Stimulated activated CD4-positive, alpha-beta T cell treated with anti-CD3 and anti-CD28 coated beads, Interleukin-15, amount 100 ng/mL, for 24 hours (primary cell): Measurements from ENCODE around the gene PPP2R2D.

Experiments used
- DNase-seq: peaks from one replicate; pipeline ENCODE4 v3.0.0-alpha.2; 2020

Gene PPP2R2D

DNA sequence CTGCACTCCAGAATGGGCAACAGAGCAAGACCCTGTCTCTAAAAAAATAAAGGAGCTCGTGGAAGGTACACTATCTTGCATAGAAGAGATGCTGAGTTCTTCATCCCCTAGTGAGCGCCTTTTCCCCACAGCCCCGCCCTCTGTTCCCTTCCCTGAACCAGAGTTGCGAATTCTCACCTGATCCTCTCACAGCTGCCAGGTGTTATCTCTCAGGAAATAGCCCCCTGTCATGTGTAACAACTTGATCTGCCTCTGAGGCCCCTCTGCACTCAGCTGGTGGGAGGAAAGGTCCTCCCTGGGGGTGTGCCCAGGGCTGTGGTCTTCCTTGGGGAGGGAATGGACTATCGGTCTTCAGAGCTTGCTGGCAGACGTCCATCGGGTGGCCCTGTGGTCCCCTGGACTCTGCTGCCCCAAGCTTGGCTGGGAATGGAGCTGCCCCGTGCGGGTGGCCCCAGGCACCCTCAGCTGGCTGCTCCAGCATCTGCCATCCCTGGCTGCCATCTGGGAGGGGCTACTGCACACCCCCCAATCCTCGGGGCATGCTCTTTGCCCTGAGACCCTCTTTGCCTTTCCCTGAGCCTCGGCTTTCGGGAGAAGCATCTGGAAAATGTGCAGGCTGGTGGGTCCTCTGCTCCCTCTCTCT lies 102.6 kb downstream of the PPP2R2D start:
- no peak for DNase-seq

DNA sequence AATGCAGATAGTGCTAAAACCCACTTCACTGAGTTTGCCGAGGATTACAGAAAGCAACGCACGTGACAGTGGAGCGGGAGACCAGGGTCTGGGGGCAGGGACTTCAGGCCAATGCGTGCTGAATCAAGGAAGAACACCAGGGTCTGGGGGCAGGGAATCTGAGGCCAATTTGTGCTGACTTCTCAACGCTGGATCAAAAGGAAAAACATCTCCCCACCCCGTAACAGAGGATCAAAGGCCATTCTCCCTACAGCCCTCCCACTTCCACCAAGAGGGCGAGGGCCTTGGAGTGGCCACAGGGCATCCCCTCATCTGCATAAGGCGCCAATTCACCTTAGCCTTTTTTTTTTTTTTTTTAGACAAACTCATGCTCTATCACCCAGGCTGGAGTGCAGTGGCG lies 103.2 kb downstream of the PPP2R2D start:
- DNase-seq: no peak

DNA sequence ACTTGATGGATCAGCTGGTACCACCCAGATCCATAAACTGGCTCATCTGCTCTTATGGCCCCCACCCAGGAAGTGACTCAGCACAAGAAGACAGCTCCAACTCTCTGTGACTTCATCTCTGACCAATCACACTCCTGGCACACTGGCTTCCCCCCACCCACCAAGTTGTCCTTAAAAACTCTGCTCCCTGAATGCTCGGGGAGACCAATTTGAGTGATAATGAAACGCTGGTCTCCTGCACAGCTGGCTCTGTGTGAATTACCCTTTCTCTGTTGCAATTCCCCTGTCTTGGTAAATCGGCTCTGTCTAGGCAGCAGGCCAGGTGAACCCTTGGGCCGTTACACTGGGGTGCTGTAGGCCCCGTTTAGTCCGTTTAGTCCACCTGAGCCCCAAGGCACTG lies 104.3 kb downstream of the PPP2R2D start:
- DNase-seq: no peak

DNA sequence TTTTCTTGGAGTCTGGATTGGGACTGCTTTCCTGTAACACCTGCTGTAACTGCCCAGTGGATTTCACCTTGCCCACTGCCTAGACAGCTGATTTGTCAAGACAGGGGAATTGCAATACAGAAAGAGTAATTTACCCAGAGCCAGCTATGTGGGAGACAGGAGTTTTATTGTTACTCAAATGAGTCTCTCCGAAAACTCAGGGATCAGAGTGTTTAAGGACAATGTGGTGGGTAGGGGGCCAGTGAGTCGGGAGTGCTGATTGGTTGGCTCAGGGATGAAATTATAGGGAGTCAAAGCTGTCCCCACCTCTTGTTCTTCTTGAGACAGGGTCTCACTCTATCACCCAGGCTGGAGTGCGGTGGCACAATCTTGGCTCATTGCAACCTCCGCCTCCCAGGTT lies 106.2 kb downstream of the PPP2R2D start:
- no peak for DNase-seq

DNA sequence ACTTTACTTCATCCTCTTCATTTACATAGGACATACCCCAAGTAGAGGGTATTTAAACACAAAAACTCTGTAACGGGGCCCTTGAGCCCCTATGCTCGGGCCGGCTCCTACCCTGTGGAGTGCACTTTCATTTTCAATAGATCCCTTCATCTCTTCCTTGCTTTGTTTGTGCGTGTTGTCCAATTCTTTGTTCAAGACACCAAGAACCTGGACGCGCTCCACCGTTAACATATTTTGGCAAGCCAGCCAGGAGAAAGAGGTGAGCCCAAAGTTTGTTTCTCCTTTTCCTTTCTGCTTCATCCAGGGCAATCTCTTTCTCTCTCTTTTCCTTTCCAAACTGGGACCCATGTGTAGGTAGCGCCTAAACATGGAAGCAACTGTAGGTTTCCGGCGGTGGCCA lies 106.9 kb downstream of the PPP2R2D start:
- no peak for DNase-seq
